Measurements from ENCODE around the gene SYNGR3. TPM values are rescaled to one million over a fixed set of nuclear protein-coding genes. Genes with fewer than 3 reads are reported as not detected.

Gene SYNGR3
- total RNA-seq, 1 donor from 2014 or later: 0.91 TPM

- DNase-seq (ENCODE audit: extremely low spot score, unreplicated experiment): no peak
- Mint-ChIP-seq H3K27ac (ENCODE audit: unreplicated experiment) (no peak overlapping the region), H3K9me3 (ENCODE audit: unreplicated experiment) (no peaks in the 10 kb centered on the region), H3K4me1 (ENCODE audit: unreplicated experiment) (peaks cover 6% of the 10 kb centered on the region), H3K27me3 (ENCODE audit: unreplicated experiment) (peaks cover 10% of the 10 kb centered on the region), H3K36me3 (ENCODE audit: unreplicated experiment) (peaks cover 12% of the 10 kb centered on the region), H3K4me3 (ENCODE audit: unreplicated experiment) (no peak overlapping the region)
- TF ChIP-seq CTCF (IDR thresholded peaks at IDR 0.05): no peak
Observed at GRCh38 chr16:1991135-1991551, 1.4 kb downstream of the SYNGR3 start.

- H3K4me3 Mint-ChIP-seq (ENCODE audit: unreplicated experiment): peak overlapping the region; percentile 26
- peaks cover 8% of the 10 kb centered on the region for H3K36me3 Mint-ChIP-seq (ENCODE audit: unreplicated experiment)
Observed at GRCh38 chr16:1991588-1991947, 1.8 kb downstream of the SYNGR3 start.

GRCh38 chr16:1991948-1992703 lies 2.4 kb downstream of the SYNGR3 start:
- peaks cover 3% of the 10 kb centered on the region for H3K36me3 Mint-ChIP-seq (ENCODE audit: unreplicated experiment)
- no peak overlapping the region for H3K27ac Mint-ChIP-seq (ENCODE audit: unreplicated experiment)
- H3K27me3 Mint-ChIP-seq (ENCODE audit: unreplicated experiment): peaks cover 10% of the 10 kb centered on the region
- no peak for TF ChIP-seq CTCF (IDR thresholded peaks at IDR 0.05)
- peaks cover 6% of the 10 kb centered on the region for H3K4me1 Mint-ChIP-seq (ENCODE audit: unreplicated experiment)
- no peaks in the 10 kb centered on the region for H3K9me3 Mint-ChIP-seq (ENCODE audit: unreplicated experiment)
- peak; percentile 95 for DNase-seq (ENCODE audit: extremely low spot score, unreplicated experiment)
- peak overlapping the region; percentile 50 for H3K4me3 Mint-ChIP-seq (ENCODE audit: unreplicated experiment)

More at GRCh38 chr16:1991588-1991947, 1.8 kb downstream of the SYNGR3 start:
- Mint-ChIP-seq H3K4me1 (ENCODE audit: unreplicated experiment) (peaks cover 6% of the 10 kb centered on the region), H3K9me3 (ENCODE audit: unreplicated experiment) (no peaks in the 10 kb centered on the region), H3K27ac (ENCODE audit: unreplicated experiment) (no peak overlapping the region), H3K27me3 (ENCODE audit: unreplicated experiment) (peaks cover 10% of the 10 kb centered on the region)
- TF ChIP-seq CTCF (IDR thresholded peaks at IDR 0.05): no peak
- no peak for DNase-seq (ENCODE audit: extremely low spot score, unreplicated experiment)

GRCh38 chr16:1992704-1993317 lies 3.0 kb downstream of the SYNGR3 start:
- no peak overlapping the region for H3K4me3 Mint-ChIP-seq (ENCODE audit: unreplicated experiment)
- H3K4me1 Mint-ChIP-seq (ENCODE audit: unreplicated experiment): peaks cover 6% of the 10 kb centered on the region
- peaks cover 10% of the 10 kb centered on the region for H3K27me3 Mint-ChIP-seq (ENCODE audit: unreplicated experiment)
- no peak overlapping the region for H3K27ac Mint-ChIP-seq (ENCODE audit: unreplicated experiment)
- H3K9me3 Mint-ChIP-seq (ENCODE audit: unreplicated experiment): no peaks in the 10 kb centered on the region
- H3K36me3 Mint-ChIP-seq (ENCODE audit: unreplicated experiment): peaks cover 6% of the 10 kb centered on the region
- TF ChIP-seq CTCF (IDR thresholded peaks at IDR 0.05): no peak
- no peak for DNase-seq (ENCODE audit: extremely low spot score, unreplicated experiment)

GRCh38 chr16:1993731-1994131 lies 4.0 kb downstream of the SYNGR3 start:
- no peak overlapping the region for H3K27ac Mint-ChIP-seq (ENCODE audit: unreplicated experiment)

More at GRCh38 chr16:1993731-1994131, 4.0 kb downstream of the SYNGR3 start:
- Mint-ChIP-seq H3K4me1 (ENCODE audit: unreplicated experiment) (peaks cover 6% of the 10 kb centered on the region), H3K4me3 (ENCODE audit: unreplicated experiment) (no peak overlapping the region), H3K36me3 (ENCODE audit: unreplicated experiment) (peaks cover 9% of the 10 kb centered on the region), H3K27me3 (ENCODE audit: unreplicated experiment) (peaks cover 7% of the 10 kb centered on the region), H3K9me3 (ENCODE audit: unreplicated experiment) (no peaks in the 10 kb centered on the region)
- TF ChIP-seq CTCF (IDR thresholded peaks at IDR 0.05): no peak
- DNase-seq (ENCODE audit: extremely low spot score, unreplicated experiment): no peak

Data from osteocyte (in vitro differentiated cells).